Nephron progenitor cell (in vitro differentiated cells): Measurements from ENCODE around the gene DSP.

Experiments used
- DNase-seq: peaks from one replicate; pipeline ENCODE4 v3.0.0; 2021
- H3K27ac Mint-ChIP-seq: 2 replicates; pipeline ENCODE4 v1.8.0; 2021; ENCODE audit warnings: mild to moderate bottlenecking, moderate library complexity, mixed read lengths
- H3K27me3 Mint-ChIP-seq: 2 replicates; pipeline ENCODE4 v1.8.0; 2021; ENCODE audit warnings: mild to moderate bottlenecking, low read depth, mixed read lengths; ENCODE audit not compliant: poor library complexity
- H3K36me3 Mint-ChIP-seq: 2 replicates; pipeline ENCODE4 v1.8.0; 2021; ENCODE audit warnings: low read depth, mixed read lengths
- H3K4me1 Mint-ChIP-seq: 2 replicates; pipeline ENCODE4 v1.8.0; 2021; ENCODE audit warnings: mixed read lengths
- H3K4me3 Mint-ChIP-seq: 2 replicates; pipeline ENCODE4 v1.8.0; 2021; ENCODE audit warnings: mild to moderate bottlenecking, moderate library complexity, mixed read lengths
- H3K9me3 Mint-ChIP-seq: 2 replicates; pipeline ENCODE4 v1.8.0; 2021; ENCODE audit warnings: mild to moderate bottlenecking, moderate library complexity, mixed read lengths
- CTCF ChIP-seq: fragments of 200-600 bp; sonication (generic); IDR thresholded peaks from 2 replicates; pipeline ENCODE4 v1.5.0; 2021; ENCODE audit warnings: antibody characterized with exemption

DSP gene

DNA sequence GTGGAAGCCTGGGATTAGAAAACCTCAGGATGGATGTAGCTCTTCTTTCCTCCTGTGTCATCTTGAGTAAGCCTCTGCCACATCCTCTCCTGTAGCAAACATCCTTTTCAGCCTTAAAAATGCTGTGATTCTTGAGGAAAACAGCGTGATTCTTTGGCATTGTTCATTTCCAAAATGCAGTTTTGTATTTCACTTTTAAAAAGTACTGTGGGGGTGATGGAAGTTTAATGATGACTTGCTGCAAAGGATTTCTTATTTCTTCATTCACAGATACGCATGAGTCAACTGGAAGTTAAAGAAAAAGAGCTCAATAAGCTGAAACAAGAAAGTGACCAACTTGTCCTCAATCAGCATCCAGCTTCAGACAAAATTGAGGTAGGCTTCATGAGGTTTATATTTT, 24.6 kb downstream of the DSP start:
- Mint-ChIP-seq H3K27me3 (no peaks in the 10 kb centered on the region), H3K36me3 (peaks cover 94% of the 10 kb centered on the region), H3K27ac (no peak overlapping the region), H3K9me3 (no peaks in the 10 kb centered on the region), H3K4me1 (no peaks in the 10 kb centered on the region), H3K4me3 (no peak overlapping the region)
- TF ChIP-seq CTCF = no peak
- no peak for DNase-seq

DNA sequence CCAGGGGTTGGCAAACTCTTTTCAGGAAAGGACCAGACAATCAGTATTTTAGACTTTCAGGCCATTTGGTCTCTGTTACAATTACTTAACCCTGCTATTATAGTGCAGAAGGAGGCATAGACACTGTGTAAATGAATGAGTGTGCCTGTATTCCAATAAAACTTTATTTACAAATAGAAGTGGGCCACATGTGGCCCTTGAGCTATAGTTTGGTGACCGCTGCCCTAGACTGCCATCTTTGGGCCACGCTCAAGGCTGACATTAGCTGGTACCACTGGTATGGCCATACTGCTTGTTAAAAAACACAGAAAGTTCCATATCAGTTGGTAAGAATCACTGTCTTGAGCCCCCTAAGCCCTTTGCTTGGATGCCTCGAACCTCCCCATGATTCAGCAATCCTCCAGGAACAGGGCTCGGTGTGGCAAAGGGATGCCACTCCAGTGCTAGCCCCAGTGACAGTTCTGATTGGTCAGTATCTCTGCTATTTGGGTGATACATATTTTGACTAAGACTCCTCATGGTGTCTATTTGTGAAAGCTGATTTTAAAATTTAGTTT, 25.2 kb downstream of the DSP start:
- no peaks in the 10 kb centered on the region for H3K9me3 Mint-ChIP-seq
- H3K4me1 Mint-ChIP-seq = no peaks in the 10 kb centered on the region
- no peaks in the 10 kb centered on the region for H3K27me3 Mint-ChIP-seq
- no peak for TF ChIP-seq CTCF
- no peak overlapping the region for H3K4me3 Mint-ChIP-seq
- no peak for DNase-seq
- no peak overlapping the region for H3K27ac Mint-ChIP-seq
- peaks cover 94% of the 10 kb centered on the region for H3K36me3 Mint-ChIP-seq

GRCh38 chr6:7568021-7568420, 26.6 kb downstream of the DSP start:
- TF ChIP-seq CTCF = no peak
- Mint-ChIP-seq H3K27ac (no peak overlapping the region), H3K36me3 (peaks cover 95% of the 10 kb centered on the region), H3K4me3 (no peak overlapping the region), H3K9me3 (no peaks in the 10 kb centered on the region), H3K4me1 (no peaks in the 10 kb centered on the region), H3K27me3 (no peaks in the 10 kb centered on the region)
- DNase-seq = no peak

DNA sequence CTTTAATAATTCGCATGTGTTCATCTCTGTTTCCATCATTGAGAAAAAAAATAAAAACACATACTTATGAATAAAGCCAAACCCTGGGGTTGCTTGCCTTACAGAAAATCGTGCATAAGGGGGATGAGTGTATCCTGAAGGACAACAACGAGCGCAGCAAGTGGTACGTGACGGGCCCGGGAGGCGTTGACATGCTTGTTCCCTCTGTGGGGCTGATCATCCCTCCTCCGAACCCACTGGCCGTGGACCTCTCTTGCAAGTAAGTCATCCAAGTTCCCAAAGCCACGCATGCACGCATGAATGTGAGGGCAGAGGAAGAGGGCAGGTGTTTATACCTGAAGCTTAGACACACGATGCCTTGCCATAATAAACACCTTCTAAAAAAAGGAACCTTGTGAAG, 27.6 kb downstream of the DSP start:
- DNase-seq = no peak
- no peak overlapping the region for H3K27ac Mint-ChIP-seq
- no peak for TF ChIP-seq CTCF
- no peaks in the 10 kb centered on the region for H3K4me1 Mint-ChIP-seq
- H3K36me3 Mint-ChIP-seq = peaks cover 94% of the 10 kb centered on the region
- no peaks in the 10 kb centered on the region for H3K27me3 Mint-ChIP-seq
- H3K9me3 Mint-ChIP-seq = no peaks in the 10 kb centered on the region
- H3K4me3 Mint-ChIP-seq = no peak overlapping the region

DNA sequence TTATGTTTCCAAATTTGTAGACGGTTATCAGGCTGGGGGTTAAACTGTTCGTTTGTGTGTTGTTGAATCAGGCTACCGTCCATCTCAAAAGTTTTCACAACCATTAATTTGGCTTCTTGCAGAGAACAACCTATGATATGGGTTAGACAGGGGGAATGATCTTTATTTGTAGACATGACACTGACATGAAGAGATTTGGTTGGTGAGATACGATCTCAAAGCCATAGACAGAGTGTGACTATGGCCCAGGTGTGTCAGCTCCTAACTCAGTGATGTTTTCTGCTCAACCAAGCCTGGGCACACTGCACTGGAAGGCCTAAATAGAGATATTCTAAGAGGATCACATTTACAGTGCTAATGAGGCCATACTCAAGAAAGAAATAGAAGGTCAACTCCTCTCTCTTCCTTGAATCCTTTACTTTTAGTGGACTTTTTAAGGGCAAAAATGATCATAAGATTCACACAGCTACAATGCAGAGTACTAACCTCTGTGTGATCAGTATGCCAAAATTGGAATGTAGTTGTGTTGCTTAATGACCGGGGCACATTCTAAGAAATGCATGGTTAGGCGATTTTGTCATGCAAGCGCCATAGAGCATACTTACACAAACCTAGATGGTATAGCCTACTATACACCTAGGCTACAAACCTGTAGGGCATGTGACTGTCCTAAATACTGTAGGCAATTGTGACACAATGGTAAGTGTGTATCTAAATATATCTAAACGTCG, 30.9 kb downstream of the DSP start:
- DNase-seq = no peak
- Mint-ChIP-seq H3K27ac (no peak overlapping the region), H3K4me3 (no peak overlapping the region), H3K9me3 (no peaks in the 10 kb centered on the region), H3K36me3 (peaks cover 94% of the 10 kb centered on the region), H3K27me3 (no peaks in the 10 kb centered on the region), H3K4me1 (no peaks in the 10 kb centered on the region)
- no peak for TF ChIP-seq CTCF

- no peak overlapping the region for H3K4me3 Mint-ChIP-seq
- no peak for DNase-seq
- H3K9me3 Mint-ChIP-seq = no peaks in the 10 kb centered on the region
- no peaks in the 10 kb centered on the region for H3K4me1 Mint-ChIP-seq
- H3K27ac Mint-ChIP-seq = no peak overlapping the region
- peaks cover 85% of the 10 kb centered on the region for H3K36me3 Mint-ChIP-seq
- no peaks in the 10 kb centered on the region for H3K27me3 Mint-ChIP-seq
- no peak for TF ChIP-seq CTCF
Observed at GRCh38 chr6:7574500-7574899, 33.0 kb downstream of the DSP start.
